22Rv1 (cell line): ENCODE measurements around the gene GPR35.

Experiments used
- H3K27ac ChIP-seq: fragments of 450-650 bp; 2 replicates; pipeline ENCODE4 v1.5.1; 2017
- ZFX ChIP-seq: fragments of 450-650 bp; IDR thresholded peaks from 2 replicates; pipeline ENCODE4 v1.6.1; 2017; ENCODE audit warnings: antibody characterized with exemption, borderline replicate concordance
- TF ChIP-seq, protein P1 (sequence below): fragments of 450-650 bp; IDR thresholded peaks from 2 replicates; pipeline ENCODE4 v1.5.1; 2017; ENCODE audit warnings: mild to moderate bottlenecking

GPR35 gene

DNA sequence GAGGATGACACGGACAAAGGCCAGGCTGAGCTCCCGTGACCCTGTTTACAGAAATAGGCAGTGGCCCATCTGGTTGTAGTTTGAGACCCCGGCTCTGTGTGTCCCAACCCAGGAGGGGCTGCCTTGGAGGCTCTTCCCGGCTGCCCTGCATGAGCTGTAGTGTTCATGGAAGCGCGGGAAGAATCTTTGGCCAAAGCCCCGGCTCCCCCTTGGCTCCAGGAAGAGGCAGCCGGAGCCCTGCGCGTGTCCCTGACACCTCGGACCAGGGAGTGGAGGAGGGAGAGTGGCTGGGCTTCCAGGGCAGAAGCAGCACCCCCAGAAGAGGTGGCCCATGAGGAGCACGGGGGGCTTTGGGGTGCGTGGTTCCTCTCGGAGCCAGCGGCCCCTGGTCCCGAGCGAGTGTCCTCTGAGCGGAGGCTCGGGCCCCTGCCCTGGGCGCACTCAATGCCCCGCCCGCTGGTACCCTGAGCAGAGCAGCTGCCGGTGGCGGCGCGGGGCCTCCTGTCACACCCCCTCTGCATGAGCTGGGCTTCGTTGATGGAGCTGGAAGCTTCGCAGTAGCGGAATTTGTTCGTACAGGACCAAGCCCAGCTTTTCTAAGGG is 21.7 kb downstream of the GPR35 start:
- TF ChIP-seq ZFX, result no peak
- TF ChIP-seq, protein P1, sequence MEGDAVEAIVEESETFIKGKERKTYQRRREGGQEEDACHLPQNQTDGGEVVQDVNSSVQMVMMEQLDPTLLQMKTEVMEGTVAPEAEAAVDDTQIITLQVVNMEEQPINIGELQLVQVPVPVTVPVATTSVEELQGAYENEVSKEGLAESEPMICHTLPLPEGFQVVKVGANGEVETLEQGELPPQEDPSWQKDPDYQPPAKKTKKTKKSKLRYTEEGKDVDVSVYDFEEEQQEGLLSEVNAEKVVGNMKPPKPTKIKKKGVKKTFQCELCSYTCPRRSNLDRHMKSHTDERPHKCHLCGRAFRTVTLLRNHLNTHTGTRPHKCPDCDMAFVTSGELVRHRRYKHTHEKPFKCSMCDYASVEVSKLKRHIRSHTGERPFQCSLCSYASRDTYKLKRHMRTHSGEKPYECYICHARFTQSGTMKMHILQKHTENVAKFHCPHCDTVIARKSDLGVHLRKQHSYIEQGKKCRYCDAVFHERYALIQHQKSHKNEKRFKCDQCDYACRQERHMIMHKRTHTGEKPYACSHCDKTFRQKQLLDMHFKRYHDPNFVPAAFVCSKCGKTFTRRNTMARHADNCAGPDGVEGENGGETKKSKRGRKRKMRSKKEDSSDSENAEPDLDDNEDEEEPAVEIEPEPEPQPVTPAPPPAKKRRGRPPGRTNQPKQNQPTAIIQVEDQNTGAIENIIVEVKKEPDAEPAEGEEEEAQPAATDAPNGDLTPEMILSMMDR, result no peak
- H3K27ac ChIP-seq, result no peak overlapping the region

DNA sequence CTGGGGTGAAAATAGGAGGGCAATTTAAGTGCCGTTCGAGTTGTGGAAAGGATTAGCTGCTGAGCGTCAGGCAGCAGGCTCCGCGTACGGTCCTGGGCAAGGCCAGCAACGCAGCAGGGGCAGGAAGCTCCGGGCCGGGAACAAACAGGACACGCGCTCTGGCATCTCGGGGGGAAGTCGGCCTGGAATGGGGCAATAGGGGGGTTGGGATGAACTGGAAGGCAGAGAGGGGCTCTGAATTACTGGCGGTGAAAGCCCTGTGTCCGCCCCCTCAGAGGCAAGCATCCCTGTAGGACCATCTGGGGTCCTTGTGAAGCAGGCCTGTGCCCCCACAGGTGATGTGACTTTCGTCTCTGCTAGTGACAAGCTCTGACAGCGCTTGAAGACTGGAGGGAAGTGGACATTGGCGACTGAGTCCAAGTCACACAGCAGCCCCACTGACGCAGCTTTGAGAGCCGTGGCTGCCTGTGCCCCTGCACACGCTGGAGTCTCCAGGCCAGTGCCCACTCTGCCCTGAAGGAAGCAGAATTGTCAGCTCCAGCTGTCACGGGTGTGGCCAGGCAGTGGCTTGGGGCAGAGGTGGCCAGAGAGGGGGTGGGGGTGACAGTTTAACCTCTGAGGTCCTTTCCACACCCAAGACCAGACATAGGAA is 22.3 kb downstream of the GPR35 start:
- H3K27ac ChIP-seq, result no peak overlapping the region
- TF ChIP-seq, protein P1, result no peak
- TF ChIP-seq ZFX, result no peak

DNA sequence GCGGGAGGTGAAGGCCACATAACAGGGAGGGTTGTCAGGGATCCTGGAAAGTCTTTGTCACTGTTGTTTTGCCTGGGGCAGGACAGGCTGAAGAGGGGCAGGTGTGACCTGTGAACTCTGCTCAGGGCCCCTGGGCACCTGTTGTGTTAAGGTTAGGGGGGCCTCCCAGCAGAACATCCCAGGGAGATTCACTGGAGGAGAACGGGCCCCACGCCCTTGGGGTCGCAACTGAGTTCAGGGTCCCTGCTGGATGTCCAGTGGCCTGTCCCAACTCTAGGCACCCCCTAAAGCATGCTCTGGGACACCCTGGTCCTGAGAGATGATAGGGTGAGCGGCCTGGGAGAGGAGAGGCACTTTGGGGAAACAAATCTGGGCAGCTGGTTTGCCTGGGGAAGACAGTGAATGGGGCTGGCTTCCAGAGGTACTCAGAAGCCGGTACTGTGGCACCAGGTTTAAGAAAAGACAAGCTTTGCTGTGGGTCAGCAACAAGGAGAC is 22.9 kb downstream of the GPR35 start:
- TF ChIP-seq, protein P1, result no peak
- no peak for TF ChIP-seq ZFX
- H3K27ac ChIP-seq, result no peak overlapping the region

DNA sequence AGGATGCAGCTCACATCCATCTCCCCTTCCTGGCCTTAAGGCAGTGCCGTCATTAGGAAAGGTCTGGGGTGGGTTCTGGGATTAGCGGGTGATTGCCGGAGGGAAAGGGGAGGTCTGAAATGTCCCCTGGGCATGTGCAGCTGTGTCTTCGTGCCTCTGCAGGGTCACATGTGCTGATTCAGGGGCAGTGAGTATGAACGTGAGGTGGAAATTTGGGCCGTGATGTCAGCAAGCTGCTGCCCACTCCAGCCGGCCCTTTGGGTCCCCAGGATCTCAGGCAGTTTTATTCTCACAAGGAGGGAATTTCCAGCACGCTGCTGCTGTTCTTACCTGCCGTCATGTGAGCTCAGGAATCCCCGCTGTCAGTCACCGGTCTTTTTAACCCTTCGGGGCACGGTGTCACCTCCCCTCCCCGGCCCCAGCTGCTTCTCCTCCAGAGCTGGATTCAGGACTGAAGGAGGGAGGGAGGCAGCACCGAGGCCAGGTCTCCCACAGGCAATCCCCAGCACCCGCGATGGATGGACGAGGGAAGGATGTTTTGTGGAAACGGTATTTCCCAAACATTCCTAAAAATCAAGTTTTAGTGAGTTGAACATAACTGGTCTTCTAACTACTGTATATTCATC is 23.5 kb downstream of the GPR35 start:
- no peak for TF ChIP-seq ZFX
- TF ChIP-seq, protein P1, result no peak

DNA sequence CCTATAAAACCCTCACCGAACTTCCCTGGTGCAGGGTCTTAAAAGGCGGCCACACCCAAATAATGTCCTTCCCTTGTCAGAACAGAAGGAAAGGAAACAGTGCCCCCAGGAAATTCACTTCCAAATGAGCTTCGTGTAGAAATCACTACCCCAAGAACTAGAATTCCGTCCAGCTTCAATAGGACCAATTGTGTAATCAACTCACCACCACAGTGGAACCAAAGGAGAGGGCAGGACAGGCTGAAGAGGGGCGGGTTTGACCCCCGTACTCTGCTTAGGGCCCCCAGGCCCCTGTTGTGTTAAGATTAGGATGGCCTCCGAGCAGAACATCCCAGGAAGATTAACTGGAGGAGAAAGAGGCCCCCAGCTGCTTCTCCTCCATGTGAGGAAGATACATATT is 24.1 kb downstream of the GPR35 start:
- no peak for TF ChIP-seq ZFX
- TF ChIP-seq, protein P1, result no peak
- H3K27ac ChIP-seq, result no peak overlapping the region

More for the DNA sequence above, 23.5 kb downstream of the GPR35 start:
- no peak overlapping the region for H3K27ac ChIP-seq

DNA sequence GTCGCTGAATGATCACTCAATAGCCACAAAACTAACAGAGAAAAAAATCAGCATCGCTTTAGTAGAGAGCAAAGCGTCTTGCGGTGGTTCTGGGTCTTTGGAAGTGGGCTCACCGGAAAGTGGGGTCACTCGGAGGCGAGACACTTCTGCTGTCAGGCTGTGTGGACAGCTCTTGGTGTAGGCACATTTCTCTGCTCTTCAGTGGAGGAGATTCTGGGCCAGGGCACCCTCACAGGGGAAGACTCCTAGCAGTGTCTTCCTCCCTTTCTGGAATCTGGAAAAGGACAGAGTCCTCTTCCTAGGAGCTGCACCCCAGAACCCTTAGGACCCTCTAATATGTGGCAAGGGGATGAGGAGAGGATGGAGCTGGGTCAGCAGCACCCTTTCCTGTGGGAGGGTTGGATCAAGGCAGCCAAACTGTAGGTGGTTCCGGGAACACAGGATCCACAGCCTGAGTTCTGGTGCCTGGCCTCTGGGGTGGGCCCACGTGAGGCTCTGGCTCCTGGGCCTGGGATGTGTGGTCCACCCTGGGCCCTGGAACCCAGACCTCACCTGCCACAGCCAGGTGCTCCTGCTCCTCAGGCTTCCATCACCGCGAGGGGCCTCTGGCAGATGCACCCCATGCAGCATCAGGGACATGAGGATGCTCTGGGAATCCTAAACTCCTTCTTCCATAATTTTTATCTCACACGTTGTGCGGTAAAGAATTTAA is 25.1 kb downstream of the GPR35 start:
- no peak overlapping the region for H3K27ac ChIP-seq
- TF ChIP-seq, protein P1, result no peak
- no peak for TF ChIP-seq ZFX
